Posterior cingulate gyrus (tissue), 11 donors: ENCODE measurements around the gene OR2L13.
A peak's percentile ranks its signal among the peaks of the same experiment; 100 is the strongest.

Source experiments
- DNase-seq, 10 donors: peaks; one replicate each; pipeline versions ENCODE4 v3.0.0 to v3.0.0-alpha.2; 2020 to 2021; ENCODE audit warnings: mixed read lengths in 3 of 10
- intact Hi-C: fragments of 100-400 bp; cut with DNase I; formaldehyde crosslinking; loops from one replicate; pipeline ENCODE4 v1.15.1; 2023

OR2L13 gene, protein sequence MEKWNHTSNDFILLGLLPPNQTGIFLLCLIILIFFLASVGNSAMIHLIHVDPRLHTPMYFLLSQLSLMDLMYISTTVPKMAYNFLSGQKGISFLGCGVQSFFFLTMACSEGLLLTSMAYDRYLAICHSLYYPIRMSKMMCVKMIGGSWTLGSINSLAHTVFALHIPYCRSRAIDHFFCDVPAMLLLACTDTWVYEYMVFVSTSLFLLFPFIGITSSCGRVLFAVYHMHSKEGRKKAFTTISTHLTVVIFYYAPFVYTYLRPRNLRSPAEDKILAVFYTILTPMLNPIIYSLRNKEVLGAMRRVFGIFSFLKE

GRCh38 chr1:248094884-248095283, at the start of gene OR2L13:
Gene OR2L13, plus strand, starts transcription at chr1:248095184. Its CDS starts 4,192 bp downstream, at chr1:248099376.
- intact Hi-C loops, result no loop called here
- DNase-seq, result no peak

DNA sequence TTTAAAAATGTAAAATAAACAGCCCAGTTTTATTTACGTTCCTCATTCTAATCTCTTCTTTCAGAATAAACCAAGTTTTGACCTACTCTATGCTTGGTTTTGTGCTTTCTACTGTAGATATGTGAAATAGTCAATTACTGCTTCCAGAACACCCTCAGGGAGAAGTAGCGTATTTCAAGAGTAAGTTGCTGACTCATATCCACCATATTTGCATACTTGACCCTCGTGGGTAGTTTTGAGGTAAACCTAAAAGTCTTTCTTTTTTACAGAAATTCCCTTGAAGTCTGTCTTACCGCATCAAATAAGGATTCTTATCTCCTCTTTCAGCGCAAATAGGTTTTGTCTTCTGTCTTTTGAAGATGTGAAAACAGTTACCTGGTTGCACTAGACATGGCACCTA, 49.8 kb upstream of the OR2L13 start:
- DNase-seq, result no peak
- intact Hi-C loops, result no loop called here

GRCh38 chr1:248046536-248046935, 48.4 kb upstream of the OR2L13 start, which contains the start of gene OR2L3:
Gene OR2L3, plus strand, starts transcription at chr1:248046836. Its CDS starts 13,846 bp downstream, at chr1:248060682.
- intact Hi-C loops, result no loop called here
- no peak for DNase-seq

- DNase-seq, result no peak
- intact Hi-C loops, result no loop called here
Measured at GRCh38 chr1:248047008-248047407, 48.0 kb upstream of the OR2L13 start.

- intact Hi-C loops, result no loop called here
- DNase-seq, result no peak
Measured at GRCh38 chr1:248054671-248055070, 40.3 kb upstream of the OR2L13 start.

DNA sequence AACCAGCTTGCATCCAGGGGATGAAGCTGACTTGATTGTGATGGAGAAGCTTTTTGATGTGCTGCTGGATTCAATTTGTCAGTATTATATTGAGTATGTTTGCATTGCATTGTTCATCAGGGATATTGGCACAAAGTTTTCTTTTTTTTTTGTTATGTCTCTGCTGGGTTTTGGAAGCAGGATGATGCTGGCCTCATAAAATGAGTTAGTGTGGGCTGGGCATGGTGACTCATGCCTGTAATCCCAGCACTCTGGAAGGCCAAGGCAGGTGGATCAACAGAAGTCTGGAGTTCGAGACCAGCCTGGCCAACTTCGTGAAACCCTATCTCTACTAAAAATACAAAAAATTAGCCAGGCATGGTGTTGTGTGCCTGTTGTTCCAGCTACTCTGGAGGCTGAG, 39.7 kb upstream of the OR2L13 start:
- intact Hi-C loops, result no loop called here
- DNase-seq, result no peak

DNA sequence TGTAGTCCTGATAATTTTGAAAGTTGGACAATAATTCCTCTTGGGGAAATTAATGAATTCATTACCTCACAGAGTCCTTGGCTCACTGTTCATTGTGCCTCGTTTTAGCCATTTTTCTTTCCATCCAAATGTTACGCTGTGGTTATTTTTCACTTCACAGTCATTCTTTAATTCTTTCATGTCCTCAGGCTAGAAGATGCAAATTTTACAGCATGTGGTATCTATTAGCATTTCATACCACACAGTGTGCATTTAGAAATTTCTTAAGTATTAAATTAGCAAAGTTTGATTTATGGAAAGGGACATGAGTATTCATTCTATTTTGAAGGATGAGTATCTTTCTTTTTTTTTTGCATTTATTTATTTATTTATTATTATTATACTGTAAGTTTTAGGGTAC, 29.9 kb upstream of the OR2L13 start:
- intact Hi-C loops, result no loop called here
- DNase-seq, result no peak

GRCh38 chr1:248065604-248066003, 29.4 kb upstream of the OR2L13 start:
- DNase-seq, result no peak
- intact Hi-C loops, result no loop called here

- intact Hi-C loops, result loop anchor here (2.0 kb wide), 1 partner anchor 189 kb away; no protein-coding TSS in a partner anchor
- peak in 1 of 10 donors; percentile 24 for DNase-seq
Measured at GRCh38 chr1:248083864-248084263, 11.1 kb upstream of the OR2L13 start.

- no peak for DNase-seq
- intact Hi-C loops, result no loop called here
Measured at GRCh38 chr1:248098529-248098928, 3.5 kb downstream of the OR2L13 start.

GRCh38 chr1:248102847-248103246, 7.9 kb downstream of the OR2L13 start:
- no peak for DNase-seq
- intact Hi-C loops, result no loop called here

DNA sequence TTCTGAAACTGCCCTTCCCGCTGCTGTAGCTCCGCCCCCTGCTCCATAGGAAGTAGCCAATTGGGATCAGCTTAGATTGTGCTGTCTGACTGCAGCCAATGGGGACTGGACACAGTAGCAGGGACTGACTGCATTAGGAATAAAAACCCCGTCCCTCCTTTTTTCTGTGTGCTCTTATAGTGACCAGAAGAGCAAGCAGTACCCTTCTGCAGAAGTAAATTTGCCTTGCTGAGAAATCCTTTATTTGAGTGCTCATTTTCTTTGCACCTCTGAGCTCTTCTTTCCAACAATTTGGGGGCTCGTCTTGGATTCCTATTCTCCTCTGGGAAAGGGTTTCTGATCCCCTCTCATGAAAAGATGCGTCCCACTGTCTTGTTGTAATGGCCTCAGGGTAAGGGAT, 16.2 kb downstream of the OR2L13 start:
- DNase-seq, result no peak
- intact Hi-C loops, result no loop called here

GRCh38 chr1:248114890-248115289, 19.9 kb downstream of the OR2L13 start:
- intact Hi-C loops, result no loop called here
- DNase-seq, result no peak

- intact Hi-C loops, result no loop called here
- DNase-seq, result peak in 1 of 10 donors; percentile 52
Measured at GRCh38 chr1:248127653-248128052, 32.7 kb downstream of the OR2L13 start.

DNA sequence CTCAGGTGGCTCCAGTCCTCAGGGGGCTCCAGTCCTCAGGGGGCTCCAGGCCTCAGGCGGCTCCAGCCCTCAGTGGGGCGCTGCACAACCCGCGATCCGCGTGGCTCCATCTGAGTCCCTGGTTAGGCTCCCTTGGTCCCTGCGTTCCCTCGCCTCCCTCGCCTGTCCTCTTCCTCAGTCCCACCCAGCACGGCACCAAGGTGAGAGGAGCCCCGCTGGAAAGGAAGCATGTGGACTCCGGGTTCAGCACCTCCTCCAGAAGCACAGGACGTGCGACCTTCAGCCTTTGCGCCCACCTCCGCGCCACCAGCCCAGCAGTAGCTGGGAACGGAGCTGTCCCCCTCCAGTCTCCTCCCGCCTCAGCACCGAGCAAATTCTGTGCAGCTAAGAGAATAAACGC, 41.8 kb downstream of the OR2L13 start:
- peak in 3 of 10 donors; percentile 58 to 79 (median 65) for DNase-seq
- intact Hi-C loops, result no loop called here

- DNase-seq, result no peak
- intact Hi-C loops, result loop anchor here (5.0 kb wide), 1 partner anchor 36 kb away; no protein-coding TSS in a partner anchor
Measured at GRCh38 chr1:248140846-248141245, 45.9 kb downstream of the OR2L13 start.

GRCh38 chr1:248143311-248143710, 48.3 kb downstream of the OR2L13 start:
- intact Hi-C loops, result loop anchor here (5.0 kb wide), 1 partner anchor 34 kb away; no protein-coding TSS in a partner anchor
- DNase-seq, result no peak

- DNase-seq, result no peak
- intact Hi-C loops, result loop anchor here (5.0 kb wide), 1 partner anchor 33 kb away; no protein-coding TSS in a partner anchor
Measured at GRCh38 chr1:248144513-248145198, 49.7 kb downstream of the OR2L13 start, which contains the start of gene OR2M5. Gene OR2M5, plus strand, starts transcription at chr1:248145148. Its CDS starts 0 bp downstream, at chr1:248145148.
